ENCODE results near the gene C2CD3.

C2CD3 gene

DNA sequence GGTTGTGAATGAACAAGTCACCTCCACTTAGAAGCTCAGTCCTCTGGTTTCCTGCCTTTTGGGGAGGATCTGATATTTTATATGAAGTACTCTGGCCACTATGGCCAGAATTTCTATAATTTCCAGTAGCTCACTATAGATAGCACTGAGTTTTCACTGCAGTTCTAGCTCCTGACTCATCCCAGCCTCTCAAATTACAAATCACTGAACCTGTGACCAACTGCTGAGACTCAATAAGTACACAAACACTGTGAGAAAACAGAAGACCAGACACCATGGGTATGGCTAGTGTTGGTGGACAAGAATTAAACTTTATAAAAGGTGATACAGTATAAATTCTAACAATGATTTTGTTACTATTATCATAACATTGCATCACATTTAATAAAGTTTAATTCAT lies 114.9 kb downstream of the C2CD3 start:
- H3K4me3 ChIP-seq (ENCODE audit: low read length): no peak overlapping the region
- TF ChIP-seq, protein P1, sequence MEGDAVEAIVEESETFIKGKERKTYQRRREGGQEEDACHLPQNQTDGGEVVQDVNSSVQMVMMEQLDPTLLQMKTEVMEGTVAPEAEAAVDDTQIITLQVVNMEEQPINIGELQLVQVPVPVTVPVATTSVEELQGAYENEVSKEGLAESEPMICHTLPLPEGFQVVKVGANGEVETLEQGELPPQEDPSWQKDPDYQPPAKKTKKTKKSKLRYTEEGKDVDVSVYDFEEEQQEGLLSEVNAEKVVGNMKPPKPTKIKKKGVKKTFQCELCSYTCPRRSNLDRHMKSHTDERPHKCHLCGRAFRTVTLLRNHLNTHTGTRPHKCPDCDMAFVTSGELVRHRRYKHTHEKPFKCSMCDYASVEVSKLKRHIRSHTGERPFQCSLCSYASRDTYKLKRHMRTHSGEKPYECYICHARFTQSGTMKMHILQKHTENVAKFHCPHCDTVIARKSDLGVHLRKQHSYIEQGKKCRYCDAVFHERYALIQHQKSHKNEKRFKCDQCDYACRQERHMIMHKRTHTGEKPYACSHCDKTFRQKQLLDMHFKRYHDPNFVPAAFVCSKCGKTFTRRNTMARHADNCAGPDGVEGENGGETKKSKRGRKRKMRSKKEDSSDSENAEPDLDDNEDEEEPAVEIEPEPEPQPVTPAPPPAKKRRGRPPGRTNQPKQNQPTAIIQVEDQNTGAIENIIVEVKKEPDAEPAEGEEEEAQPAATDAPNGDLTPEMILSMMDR (IDR thresholded peaks at IDR 0.05; ENCODE audit: insufficient read depth, low read depth, low read length, missing control alignments): no peak
- DNase-seq (ENCODE audit: low read depth): peak; percentile 72

- no peak for DNase-seq (ENCODE audit: low read depth)
- no peak overlapping the region for H3K4me3 ChIP-seq (ENCODE audit: low read length)
- TF ChIP-seq, protein P1 (IDR thresholded peaks at IDR 0.05; ENCODE audit: insufficient read depth, low read depth, low read length, missing control alignments): no peak
Measured at GRCh38 chr11:74050465-74050864, 120.3 kb downstream of the C2CD3 start.

GRCh38 chr11:74048993-74049392 lies 121.8 kb downstream of the C2CD3 start:
- TF ChIP-seq, protein P1 (IDR thresholded peaks at IDR 0.05; ENCODE audit: insufficient read depth, low read depth, low read length, missing control alignments): no peak
- DNase-seq (ENCODE audit: low read depth): no peak
- no peak overlapping the region for H3K4me3 ChIP-seq (ENCODE audit: low read length)

DNA sequence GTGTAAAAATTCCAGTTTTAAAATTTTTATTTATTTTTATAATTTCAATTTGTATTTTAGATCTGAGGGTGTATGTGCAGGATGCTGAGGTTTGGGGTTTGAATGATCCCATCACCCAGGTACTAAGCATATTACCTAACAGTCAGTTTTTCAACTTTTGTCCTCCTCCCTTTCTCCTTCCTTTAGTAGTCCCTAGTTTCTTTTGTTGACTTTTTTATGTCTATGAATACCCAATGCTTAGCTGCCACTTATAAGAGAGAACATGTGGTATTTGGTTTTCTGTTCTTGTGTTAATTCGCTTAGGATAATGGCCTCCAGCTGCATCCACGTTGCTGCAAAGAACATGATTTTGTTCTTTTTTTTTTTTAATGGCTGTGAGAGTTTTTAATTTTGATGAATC lies 126.3 kb downstream of the C2CD3 start:
- no peak for DNase-seq (ENCODE audit: low read depth)
- no peak overlapping the region for H3K4me3 ChIP-seq (ENCODE audit: low read length)
- TF ChIP-seq, protein P1 (IDR thresholded peaks at IDR 0.05; ENCODE audit: insufficient read depth, low read depth, low read length, missing control alignments): no peak

DNA sequence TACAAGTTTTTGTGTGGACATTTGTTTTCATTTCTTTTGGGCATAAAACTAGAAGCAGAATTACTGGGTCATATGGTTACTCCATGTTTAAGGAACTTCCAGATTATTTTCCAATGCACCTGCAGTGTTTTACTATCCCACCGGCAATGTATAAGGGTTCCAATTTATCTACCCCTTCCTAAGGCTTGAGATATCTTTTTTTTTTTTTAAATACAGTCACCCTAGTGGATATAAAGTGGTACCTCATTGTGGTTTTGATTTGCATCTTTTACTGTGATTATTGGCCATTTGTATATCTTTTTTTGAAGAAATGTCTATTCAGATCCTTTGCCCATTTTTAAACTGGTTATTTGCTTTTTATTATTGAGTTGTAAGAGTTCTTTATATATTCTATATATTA lies 127.4 kb downstream of the C2CD3 start:
- DNase-seq (ENCODE audit: low read depth): no peak
- H3K4me3 ChIP-seq (ENCODE audit: low read length): no peak overlapping the region
- TF ChIP-seq, protein P1 (IDR thresholded peaks at IDR 0.05; ENCODE audit: insufficient read depth, low read depth, low read length, missing control alignments): no peak

- DNase-seq (ENCODE audit: low read depth): peak; percentile 75
- no peak overlapping the region for H3K4me3 ChIP-seq (ENCODE audit: low read length)
- TF ChIP-seq, protein P1 (IDR thresholded peaks at IDR 0.05; ENCODE audit: insufficient read depth, low read depth, low read length, missing control alignments): no peak
Measured at GRCh38 chr11:74037309-74037708, 133.5 kb downstream of the C2CD3 start.

- TF ChIP-seq, protein P1 (IDR thresholded peaks at IDR 0.05; ENCODE audit: insufficient read depth, low read depth, low read length, missing control alignments): no peak
- no peak overlapping the region for H3K4me3 ChIP-seq (ENCODE audit: low read length)
- peak; percentile 78 for DNase-seq (ENCODE audit: low read depth)
Measured at GRCh38 chr11:74035264-74035663, 135.5 kb downstream of the C2CD3 start.
